K562 (cell line): ENCODE results near the gene CABLES1. TPM values are rescaled to one million over a fixed set of nuclear protein-coding genes. Genes with fewer than 3 reads are reported as not detected.
A peak's percentile ranks its signal among the peaks of the same experiment; 100 is the strongest.

Experiments
- ATAC-seq: fragments of 200-7000 bp; cut with Tn5 transposase; 3 replicates; pipeline ENCODE4 v1.9.1; 2020; ENCODE audit warnings: moderate library complexity
- BruUV-seq: library from RNA; stranded (reverse); fragments of 400-500 nt; replicated peaks from 2 replicates; lab custom pipeline; 2021; lab: Mats Ljungman, UMichigan
- CTCF ChIA-PET: fragments of 300-600 bp; formaldehyde crosslinking; extraction: SDS; loops from one replicate; lab custom pipeline; 2021; ENCODE audit warnings: low intra/inter-chr PET ratio; lab: Yijun Ruan, JAX
- POLR2A ChIA-PET: fragments of 300-600, 350-650 bp; sonication (Branson Sonifier 250); formaldehyde crosslinking; extraction: SDS; loops from one replicate; lab custom pipeline; 2021; ENCODE audit warnings: antibody characterized with exemption, inconsistent platforms; lab: Yijun Ruan, JAX
- DNase-seq, 4 experiments: peaks; one replicate each; pipeline versions ENCODE4 v3.0.0 to v3.0.0-alpha.2; 2011 to 2018; ENCODE audit warnings: low spot score in 3 of 4, mixed read lengths in 3 of 4; ENCODE audit errors: extremely low read depth in 1 of 4
- FAIRE-seq: peaks from 2 replicates; lab custom pipeline; 2011; peaks lifted over from hg19 to GRCh38; lab: Jason Lieb, UNC
- H2AFZ ChIP-seq: 2 replicates; pipeline ENCODE4 v1.6.0; 2011; ENCODE audit warnings: low read depth, low read length, control low read depth, inconsistent platforms
- H3K27ac ChIP-seq: fragments of 200-600 bp; 3 replicates; pipeline ENCODE4 v1.8.0; 2011; ENCODE audit warnings: low read depth, mild to moderate bottlenecking, control low read depth, inconsistent platforms, low read length, moderate library complexity, mixed read lengths; ENCODE audit errors: extremely low read depth
- H3K27me3 ChIP-seq, 2 experiments: fragments of 300-600 bp in 1 of 2; 2 replicates in 1 of 2; 3 replicates in 1 of 2; pipeline versions ENCODE4 v1.6.0 to v1.8.0; 2011; ENCODE audit warnings: inconsistent platforms in 2 of 2, low read length in 2 of 2, mild to moderate bottlenecking in 1 of 2, mixed read lengths in 1 of 2, moderate library complexity in 1 of 2; ENCODE audit not compliant: control insufficient read depth in 2 of 2, insufficient read depth in 2 of 2
- H3K36me3 ChIP-seq: fragments of 300-600 bp; 3 replicates; pipeline ENCODE4 v1.8.0; 2011; ENCODE audit warnings: mild to moderate bottlenecking, low read length, inconsistent platforms; ENCODE audit not compliant: control insufficient read depth, insufficient read depth
- H3K4me1 ChIP-seq, 2 experiments: fragments of 200-600 bp in 1 of 2; replicated peaks in 1 of 2; 2 replicates in 1 of 2; 3 replicates in 1 of 2; pipeline versions ENCODE4 v1.5.1 to v1.8.0; 2011; ENCODE audit warnings: inconsistent platforms in 2 of 2, low read length in 2 of 2, mild to moderate bottlenecking in 1 of 2, mixed read lengths in 1 of 2, moderate library complexity in 1 of 2; ENCODE audit not compliant: control insufficient read depth in 2 of 2, insufficient read depth in 2 of 2
- H3K4me2 ChIP-seq: 2 replicates; pipeline ENCODE4 v1.6.1; 2011; ENCODE audit warnings: low read length, control low read depth, inconsistent platforms, mixed read lengths; ENCODE audit not compliant: insufficient read depth
- H3K4me3 ChIP-seq: fragments of 200-600 bp; sonication (generic), shearing (Covaris generic); 2 replicates; pipeline ENCODE4 v1.5.1; 2016; ENCODE audit warnings: control low read depth, inconsistent platforms
- H3K79me2 ChIP-seq: fragments of 200-600 bp; 3 replicates; pipeline ENCODE4 v1.8.0; 2011; ENCODE audit warnings: low read length, inconsistent platforms; ENCODE audit not compliant: control insufficient read depth, insufficient read depth
- H3K9ac ChIP-seq, 2 experiments: 2 replicates each; pipeline versions ENCODE4 v1.6.0 to v1.6.1; 2011; ENCODE audit warnings: low read depth in 2 of 2, low read length in 2 of 2, control low read depth in 1 of 2, inconsistent platforms in 1 of 2, mild to moderate bottlenecking in 1 of 2, mixed read lengths in 1 of 2; ENCODE audit not compliant: insufficient read depth in 1 of 2
- H3K9me1 ChIP-seq: one replicate; pipeline ENCODE4 v1.6.0; 2011; ENCODE audit warnings: inconsistent platforms, mild to moderate bottlenecking, low read length, moderate library complexity; ENCODE audit not compliant: control insufficient read depth, insufficient read depth
- H3K9me3 ChIP-seq: replicated peaks from 2 replicates; pipeline ENCODE4 v1.5.1; 2011; ENCODE audit warnings: low read depth, low read length, inconsistent platforms; ENCODE audit not compliant: control insufficient read depth, insufficient read depth
- H4K20me1 ChIP-seq: replicated peaks from 2 replicates; pipeline ENCODE4 v1.6.1; 2011; ENCODE audit warnings: low read length, inconsistent platforms, mixed read lengths; ENCODE audit not compliant: control insufficient read depth, insufficient read depth
- MAFK ChIP-seq: IDR thresholded peaks from 2 replicates; pipeline ENCODE4 v1.6.1; 2011; ENCODE audit warnings: low read length, improper control_type of control experiment
- NFIX ChIP-seq: fragments of 250-450 bp; sonication (Bioruptor Pico); IDR thresholded peaks from 2 replicates; pipeline ENCODE4 v1.4.0; 2020; ENCODE audit warnings: low read depth, mild to moderate bottlenecking, moderate library complexity
- YY1 ChIP-seq, 3 experiments: IDR thresholded peaks; 2 replicates each; pipeline ENCODE4 v1.6.1; 2011; ENCODE audit warnings: low read length in 2 of 3, mild to moderate bottlenecking in 2 of 3, moderate library complexity in 2 of 3, borderline replicate concordance in 1 of 3, control low read depth in 1 of 3, low read depth in 1 of 3; ENCODE audit not compliant: insufficient read depth in 3 of 3, insufficient replicate concordance in 2 of 3, control insufficient read depth in 1 of 3, insufficient read length in 1 of 3; ENCODE audit errors: extremely low read depth in 1 of 3
- WGBS: fragments of 100-300 bp; shearing (Covaris generic); methylation state at CpG from one replicate; pipeline ENCODE4 v1.1.6; 2016; ENCODE audit warnings: low coverage, mixed read lengths; ENCODE audit not compliant: insufficient coverage; ENCODE audit errors: missing lambda C conversion rate; 5-methylcytosine and 5-hydroxymethylcytosine counted together
- in situ Hi-C: fragments of 300-500 bp; cut with MboI; formaldehyde crosslinking; loops from 4 replicates; pipeline ENCODE4 v1.15.0; 2018; ENCODE audit warnings: inconsistent platforms, mixed read lengths
- intact Hi-C: fragments of 100-400 bp; cut with micrococcal nuclease; formaldehyde crosslinking; loops from 2 replicates; pipeline ENCODE4 v1.14.2; 2022
- polyA plus RNA-seq, 8 experiments: library from polyadenylated mRNA; depleted of rRNA in 4 of 8; stranded (reverse) in 5 of 8; unstranded in 3 of 8; fragments of >200 nt; fragmentation: Nextera tagmentation in 2 of 8; fragmentation: Illumina TruSeq in 1 of 8; extraction: Ambion mirVana in 2 of 8; extraction: Trizol in 1 of 8; gene quantifications; 2 replicates each; pipeline versions ENCODE4 v1.2.1 to v1.2.3, GENCODE V29; 2011 to 2014; ENCODE audit warnings: inconsistent platforms in 1 of 8, missing spikeins in 1 of 8
- total RNA-seq, 7 experiments: library from RNA; depleted of rRNA in 6 of 7; stranded (reverse); fragments of >200 nt in 6 of 7; fragmentation: Illumina TruSeq in 2 of 7; extraction: Trizol in 2 of 7; gene quantifications; 2 replicates each; pipeline versions ENCODE4 v1.2.1 to v1.2.3, GENCODE V29; 2011 to 2021; ENCODE audit warnings: low replicate concordance in 1 of 7
- TF ChIP-seq, protein P1 (sequence below): sonication (generic); formaldehyde crosslinking; IDR thresholded peaks from 2 replicates; pipeline ENCODE4 v1.9.0; 2022; ENCODE audit warnings: mild to moderate bottlenecking, missing genetic modification reagents

CABLES1 gene
- total and polyA plus RNA-seq, 9 of the 15 experiments (the other 6 are each of a cell fraction or from before 2014, with no cell fraction given): 0.04 to 0.10 (median 0.06) TPM; not detected in 3

GRCh38 chr18:23135550-23136325, 453 bp downstream of the CABLES1 start:
- FAIRE-seq: no peak
- TF ChIP-seq YY1 (IDR thresholded peaks at IDR 0.05; ENCODE audit: borderline replicate concordance in 1 of 3, control insufficient read depth in 1 of 3, extremely low read depth in 1 of 3, insufficient read depth in 3 of 3, insufficient read length in 1 of 3, insufficient replicate concordance in 2 of 3, low read depth in 1 of 3, low read length in 2 of 3): peak in 1 of 3 experiments; percentile 25
- TF ChIP-seq NFIX: no peak
- no peak for TF ChIP-seq MAFK
- TF ChIP-seq, protein P1, sequence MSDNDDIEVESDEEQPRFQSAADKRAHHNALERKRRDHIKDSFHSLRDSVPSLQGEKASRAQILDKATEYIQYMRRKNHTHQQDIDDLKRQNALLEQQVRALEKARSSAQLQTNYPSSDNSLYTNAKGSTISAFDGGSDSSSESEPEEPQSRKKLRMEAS (CRISPR knock-in tag): no peak
- TF ChIP-seq, all 486 proteins: peak for 1
- peaks cover 31 to 41% of the 10 kb centered on the region in 2 experiments for H3K27me3 ChIP-seq
- peak overlapping the region; percentile 9; the same call in 1 of the 2 replicates for H3K4me3 ChIP-seq
- H3K4me2 ChIP-seq: no peak overlapping the region
- no peaks in the 10 kb centered on the region for H3K79me2 ChIP-seq
- no TSS peak for BruUV-seq
- in situ Hi-C loops (no loop called here), intact Hi-C loops (loop anchor here (10.0 kb wide), 3 partner anchors 239 to 449 kb away; partner anchors contain the start of genes NPC1 and RMC1)
- ChIA-PET POLR2A (no interaction called here), CTCF (no interaction called here)
- ATAC-seq (no peak), DNase-seq (peak in 2 of 4 experiments; percentile 29 to 33)
- no peaks in the 10 kb centered on the region for H3K9me1 ChIP-seq
- no peaks in the 10 kb centered on the region for H3K9me3 ChIP-seq
- peaks cover 0 to 21% of the 10 kb centered on the region in 2 experiments; a peak in 2 of 5 replicates for H3K4me1 ChIP-seq
- 43% methylated on average over 35 of the region's 134 CpGs for WGBS
- no peak overlapping the region for H3K27ac ChIP-seq
- H4K20me1 ChIP-seq: no peaks in the 10 kb centered on the region; the same call in 1 of the 2 replicates
- H3K9ac ChIP-seq: no peak overlapping the region
- H3K36me3 ChIP-seq: no peaks in the 10 kb centered on the region
- H2AFZ ChIP-seq: no peak overlapping the region
